K562 (cell line): Measurements from ENCODE around the gene USP10. TPM values are rescaled to one million over a fixed set of nuclear protein-coding genes. Genes with fewer than 3 reads are reported as not detected.

Source experiments
- DPF2 ChIP-seq: fragments of 450-650 bp; IDR thresholded peaks from 2 replicates; pipeline ENCODE4 v1.6.1; 2016
- E2F3 ChIP-seq: fragments of 250-450 bp; sonication (Bioruptor Pico); IDR thresholded peaks from 2 replicates; pipeline ENCODE4 v1.4.0; 2020; ENCODE audit warnings: mild to moderate bottlenecking
- ESRRB ChIP-seq: fragments of 250-450 bp; sonication (Bioruptor Pico); IDR thresholded peaks from 2 replicates; pipeline ENCODE4 v1.5.0; 2020; ENCODE audit warnings: mild to moderate bottlenecking, moderate library complexity, borderline replicate concordance
- FOXM1 ChIP-seq, 2 experiments: fragments of 450-650 bp in 1 of 2; sonication (generic) in 1 of 2; formaldehyde crosslinking in 1 of 2; IDR thresholded peaks; 2 replicates each; pipeline versions ENCODE4 v1.6.1 to v1.9.0; 2017 to 2022; ENCODE audit warnings: low read depth in 2 of 2, mild to moderate bottlenecking in 2 of 2, missing genetic modification reagents in 1 of 2, moderate library complexity in 1 of 2
- HDAC2 ChIP-seq: fragments of 450-650 bp; IDR thresholded peaks from 2 replicates; pipeline ENCODE4 v1.6.1; 2016; ENCODE audit warnings: mild to moderate bottlenecking
- KLF1 ChIP-seq: fragments of 450-650 bp; IDR thresholded peaks from 2 replicates; pipeline ENCODE4 v1.6.1; 2016; ENCODE audit warnings: missing genetic modification characterization, missing compliant biosample characterization
- MYC ChIP-seq, 2 experiments: fragments of 250-450 bp in 1 of 2; sonication (Bioruptor Pico) in 1 of 2; IDR thresholded peaks; 2 replicates each; pipeline versions ENCODE4 v1.5.1 to v1.6.1; 2012 to 2021; ENCODE audit warnings: low read depth in 2 of 2, borderline replicate concordance in 1 of 2, improper control_type of control experiment in 1 of 2, low read length in 1 of 2, mild to moderate bottlenecking in 1 of 2, moderate library complexity in 1 of 2
- PTBP1 ChIP-seq: fragments of 200-400 bp; formaldehyde crosslinking; IDR thresholded peaks from 2 replicates; pipeline ENCODE4 v1.6.1; 2017; ENCODE audit warnings: low read depth, low read length
- PYGO2 ChIP-seq: fragments of 450-650 bp; IDR thresholded peaks from 2 replicates; pipeline ENCODE4 v1.6.1; 2016; ENCODE audit warnings: mild to moderate bottlenecking, missing genetic modification characterization, moderate library complexity, missing compliant biosample characterization
- RBM17 ChIP-seq: fragments of 200-400 bp; formaldehyde crosslinking; IDR thresholded peaks from 2 replicates; pipeline ENCODE4 v1.6.1; 2017; ENCODE audit warnings: low read depth, mild to moderate bottlenecking, low read length, borderline replicate concordance
- RBM34 ChIP-seq: fragments of 200-400 bp; formaldehyde crosslinking; IDR thresholded peaks from 2 replicates; pipeline ENCODE4 v1.6.1; 2018; ENCODE audit warnings: low read length, borderline replicate concordance; ENCODE audit not compliant: insufficient read depth
- SP1 ChIP-seq: sonication (generic); formaldehyde crosslinking; IDR thresholded peaks from 2 replicates; pipeline ENCODE4 v1.8.1; 2022; ENCODE audit warnings: mild to moderate bottlenecking, missing genetic modification reagents
- ZFX ChIP-seq: sonication (generic); formaldehyde crosslinking; IDR thresholded peaks from 2 replicates; pipeline ENCODE4 v1.8.0; 2022; ENCODE audit warnings: mild to moderate bottlenecking, missing genetic modification reagents, moderate library complexity
- ZNF175 ChIP-seq: fragments of 200-800 bp; sonication (Bioruptor generic); IDR thresholded peaks from 2 replicates; pipeline ENCODE4 v1.6.1; 2016; ENCODE audit warnings: low read depth, mild to moderate bottlenecking, missing genetic modification characterization, missing compliant biosample characterization
- ZNF24 ChIP-seq: fragments of 450-650 bp; IDR thresholded peaks from 2 replicates; pipeline ENCODE4 v1.6.1; 2016
- ZNF583 ChIP-seq: fragments of 250-450 bp; sonication (Bioruptor Pico); IDR thresholded peaks from 2 replicates; pipeline ENCODE4 v1.4.0; 2020
- ZNF77 ChIP-seq: fragments of 250-450 bp; sonication (Bioruptor Pico); IDR thresholded peaks from 2 replicates; pipeline ENCODE4 v1.5.0; 2020
- polyA plus RNA-seq, 8 experiments: library from polyadenylated mRNA; depleted of rRNA in 4 of 8; stranded (reverse) in 5 of 8; unstranded in 3 of 8; fragments of >200 nt; fragmentation: Nextera tagmentation in 2 of 8; fragmentation: Illumina TruSeq in 1 of 8; extraction: Ambion mirVana in 2 of 8; extraction: Trizol in 1 of 8; gene quantifications; 2 replicates each; pipeline versions ENCODE4 v1.2.1 to v1.2.3, GENCODE V29; 2011 to 2014; ENCODE audit warnings: inconsistent platforms in 1 of 8, missing spikeins in 1 of 8
- total RNA-seq, 7 experiments: library from RNA; depleted of rRNA in 6 of 7; stranded (reverse); fragments of >200 nt in 6 of 7; fragmentation: Illumina TruSeq in 2 of 7; extraction: Trizol in 2 of 7; gene quantifications; 2 replicates each; pipeline versions ENCODE4 v1.2.1 to v1.2.3, GENCODE V29; 2011 to 2021; ENCODE audit warnings: low replicate concordance in 1 of 7
- TF ChIP-seq, protein P1 (sequence below): sonication (generic); formaldehyde crosslinking; IDR thresholded peaks from 2 replicates; pipeline ENCODE4 v1.8.0; 2022; ENCODE audit warnings: missing genetic modification reagents, mild to moderate bottlenecking, borderline replicate concordance
- TF ChIP-seq, protein P2 (sequence below): sonication (generic); formaldehyde crosslinking; IDR thresholded peaks from 2 replicates; pipeline ENCODE4 v1.8.1; 2023; ENCODE audit warnings: mild to moderate bottlenecking, missing genetic modification reagents
- TF ChIP-seq, protein P3 (sequence below), 2 experiments: fragments of 450-650 bp in 1 of 2; sonication (generic) in 1 of 2; formaldehyde crosslinking in 1 of 2; IDR thresholded peaks in 1 of 2; conservative IDR thresholded peaks in 1 of 2; 2 replicates each; pipeline versions ENCODE4 v1.6.1 to v1.8.1; 2016 to 2023; ENCODE audit warnings: mild to moderate bottlenecking in 2 of 2, moderate library complexity in 2 of 2, inconsistent platforms in 1 of 2, missing genetic modification reagents in 1 of 2
- TF ChIP-seq, protein P4 (sequence below): fragments of 450-650 bp; formaldehyde crosslinking; IDR thresholded peaks from 2 replicates; pipeline ENCODE4 v1.4.0; 2020; ENCODE audit warnings: mild to moderate bottlenecking, mixed read lengths

USP10 gene
- total and polyA plus RNA-seq, 9 of the 15 experiments (the other 6 are each of a cell fraction or from before 2014, with no cell fraction given), result 61.7 to 197 (median 116) TPM

DNA sequence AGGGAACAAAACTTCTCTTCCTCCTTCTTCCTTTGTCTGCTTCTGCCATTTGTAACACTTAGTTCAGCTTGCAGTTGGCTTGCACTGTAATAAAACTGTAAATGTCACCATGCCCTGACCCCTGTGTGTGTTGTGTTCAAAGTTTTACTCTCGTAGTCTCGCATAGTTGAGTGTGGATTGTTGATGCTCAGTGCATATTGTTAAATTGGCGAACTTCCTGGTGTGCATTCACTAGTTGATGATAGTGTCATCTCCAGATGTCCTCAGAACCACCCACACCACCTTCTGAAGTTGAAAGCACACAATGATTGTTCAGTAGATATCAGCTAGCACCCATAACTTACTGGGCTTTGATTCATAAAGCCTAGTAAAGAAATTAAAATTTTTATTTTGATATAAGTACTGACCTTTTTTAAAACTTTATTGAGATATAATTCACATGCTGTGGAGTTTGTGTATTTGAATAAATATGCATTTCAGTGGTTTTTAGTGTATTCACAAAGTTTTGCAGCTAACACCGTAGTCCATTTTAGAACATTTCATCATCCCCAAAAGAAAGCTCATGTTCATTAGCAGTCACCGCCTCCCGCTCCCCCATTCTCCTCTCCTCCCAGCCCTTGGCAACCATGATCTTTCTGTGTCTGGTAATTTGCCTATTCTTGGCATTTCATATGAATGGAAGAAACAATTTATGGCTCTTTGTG lies 25.0 kb downstream of the USP10 start (continued):
- TF ChIP-seq ESRRB (CRISPR knock-in tag) (no peak), FOXM1 (IDR thresholded peaks at IDR 0.05; ENCODE audit: low read depth) (no peak), FOXM1 (CRISPR knock-in tag; IDR thresholded peaks at IDR 0.05; ENCODE audit: low read depth) (no peak), ZNF175 (CRISPR knock-in tag) (no peak), RBM34 (no peak), ZNF24 (no peak; the same call in 1 of the 2 replicates), KLF1 (no peak), HDAC2 (no peak), PYGO2 (no peak), DPF2 (peak; percentile 49; the same call in 1 of the 2 replicates), ZFX (CRISPR knock-in tag) (no peak), SP1 (CRISPR knock-in tag) (peak; percentile 50; the same call in 1 of the 2 replicates), ZNF77 (no peak), E2F3 (CRISPR knock-in tag) (no peak), MYC (IDR thresholded peaks at IDR 0.05; ENCODE audit: low read depth, low read length) (no peak), MYC (CRISPR knock-in tag; IDR thresholded peaks at IDR 0.05; ENCODE audit: borderline replicate concordance, low read depth) (no peak), RBM17 (no peak), ZNF583 (CRISPR knock-in tag) (no peak), PTBP1 (no peak)
- TF ChIP-seq, protein P1, sequence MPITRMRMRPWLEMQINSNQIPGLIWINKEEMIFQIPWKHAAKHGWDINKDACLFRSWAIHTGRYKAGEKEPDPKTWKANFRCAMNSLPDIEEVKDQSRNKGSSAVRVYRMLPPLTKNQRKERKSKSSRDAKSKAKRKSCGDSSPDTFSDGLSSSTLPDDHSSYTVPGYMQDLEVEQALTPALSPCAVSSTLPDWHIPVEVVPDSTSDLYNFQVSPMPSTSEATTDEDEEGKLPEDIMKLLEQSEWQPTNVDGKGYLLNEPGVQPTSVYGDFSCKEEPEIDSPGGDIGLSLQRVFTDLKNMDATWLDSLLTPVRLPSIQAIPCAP (CRISPR knock-in tag), result no peak
- TF ChIP-seq, protein P2, sequence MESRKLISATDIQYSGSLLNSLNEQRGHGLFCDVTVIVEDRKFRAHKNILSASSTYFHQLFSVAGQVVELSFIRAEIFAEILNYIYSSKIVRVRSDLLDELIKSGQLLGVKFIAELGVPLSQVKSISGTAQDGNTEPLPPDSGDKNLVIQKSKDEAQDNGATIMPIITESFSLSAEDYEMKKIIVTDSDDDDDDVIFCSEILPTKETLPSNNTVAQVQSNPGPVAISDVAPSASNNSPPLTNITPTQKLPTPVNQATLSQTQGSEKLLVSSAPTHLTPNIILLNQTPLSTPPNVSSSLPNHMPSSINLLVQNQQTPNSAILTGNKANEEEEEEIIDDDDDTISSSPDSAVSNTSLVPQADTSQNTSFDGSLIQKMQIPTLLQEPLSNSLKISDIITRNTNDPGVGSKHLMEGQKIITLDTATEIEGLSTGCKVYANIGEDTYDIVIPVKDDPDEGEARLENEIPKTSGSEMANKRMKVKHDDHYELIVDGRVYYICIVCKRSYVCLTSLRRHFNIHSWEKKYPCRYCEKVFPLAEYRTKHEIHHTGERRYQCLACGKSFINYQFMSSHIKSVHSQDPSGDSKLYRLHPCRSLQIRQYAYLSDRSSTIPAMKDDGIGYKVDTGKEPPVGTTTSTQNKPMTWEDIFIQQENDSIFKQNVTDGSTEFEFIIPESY (CRISPR knock-in tag), result no peak
- TF ChIP-seq, protein P3, sequence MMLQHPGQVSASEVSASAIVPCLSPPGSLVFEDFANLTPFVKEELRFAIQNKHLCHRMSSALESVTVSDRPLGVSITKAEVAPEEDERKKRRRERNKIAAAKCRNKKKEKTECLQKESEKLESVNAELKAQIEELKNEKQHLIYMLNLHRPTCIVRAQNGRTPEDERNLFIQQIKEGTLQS (IDR thresholded peaks at IDR 0.05), result peak; percentile 88
- TF ChIP-seq, protein P3 (CRISPR knock-in tag; conservative IDR thresholded peaks at IDR 0.05), result no peak
- TF ChIP-seq, protein P4, sequence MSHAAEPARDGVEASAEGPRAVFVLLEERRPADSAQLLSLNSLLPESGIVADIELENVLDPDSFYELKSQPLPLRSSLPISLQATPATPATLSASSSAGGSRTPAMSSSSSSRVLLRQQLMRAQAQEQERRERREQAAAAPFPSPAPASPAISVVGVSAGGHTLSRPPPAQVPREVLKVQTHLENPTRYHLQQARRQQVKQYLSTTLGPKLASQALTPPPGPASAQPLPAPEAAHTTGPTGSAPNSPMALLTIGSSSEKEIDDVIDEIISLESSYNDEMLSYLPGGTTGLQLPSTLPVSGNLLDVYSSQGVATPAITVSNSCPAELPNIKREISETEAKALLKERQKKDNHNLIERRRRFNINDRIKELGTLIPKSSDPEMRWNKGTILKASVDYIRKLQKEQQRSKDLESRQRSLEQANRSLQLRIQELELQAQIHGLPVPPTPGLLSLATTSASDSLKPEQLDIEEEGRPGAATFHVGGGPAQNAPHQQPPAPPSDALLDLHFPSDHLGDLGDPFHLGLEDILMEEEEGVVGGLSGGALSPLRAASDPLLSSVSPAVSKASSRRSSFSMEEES (CRISPR knock-in tag), result no peak
